B cell (primary cell): ENCODE results near the gene NOS1.
"Not testable (repeated sequence)": the region's sequence is repeated elsewhere in the genome, so short reads cannot be mapped to it uniquely, and the experiment has no call there.

Experiments used
- CTCF ChIP-seq: fragments of 200-600 bp; IDR thresholded peaks from one replicate; pipeline ENCODE4 v1.8.0; 2022; ENCODE audit warnings: antibody characterized with exemption, mild to moderate bottlenecking
- EZH2 ChIP-seq: IDR thresholded peaks from 2 replicates; pipeline ENCODE4 v1.6.1; 2012; ENCODE audit warnings: borderline replicate concordance, low read depth, mild to moderate bottlenecking, moderate library complexity, low read length; ENCODE audit not compliant: insufficient read depth, poor library complexity, severe bottlenecking

- TF ChIP-seq CTCF, EZH2: not testable (repeated sequence)
These were observed 140.5 kb downstream of the NOS1 start for GRCh38 chr12:117220947-117221346.
